HCT116 (cell line): ENCODE measurements around the gene CHST8. TPM values are rescaled to one million over a fixed set of nuclear protein-coding genes. Genes with fewer than 3 reads are reported as not detected.

Experiments used
- ATAC-seq: fragments of 200-7000 bp; cut with Tn5 transposase; 2 replicates; pipeline ENCODE4 v1.9.1; 2020; ENCODE audit warnings: mild to moderate bottlenecking, moderate library complexity
- BruUV-seq: library from RNA; stranded (reverse); fragments of 400-500 nt; replicated peaks from 2 replicates; lab custom pipeline; 2021; lab: Mats Ljungman, UMichigan
- CTCF ChIA-PET: fragments of 300-600 bp; sonication (Branson Sonifier 250); formaldehyde crosslinking; loops from one replicate; lab custom pipeline; 2021; ENCODE audit warnings: antibody characterized with exemption; lab: Charles Lee
- POLR2A ChIA-PET: fragments of 300-600, 350-600 bp; sonication (Branson Sonifier 250); formaldehyde crosslinking; loops from one replicate; lab custom pipeline; 2021; ENCODE audit warnings: antibody characterized with exemption; lab: Charles Lee
- RAD21 ChIA-PET, 2 experiments: fragments of 300-600 bp; sonication (Branson Sonifier 250); formaldehyde crosslinking; loops; one replicate each; lab custom pipeline; 2023; ENCODE audit warnings: low total read pairs in 2 of 2; ENCODE audit not compliant: uncharacterized antibody in 2 of 2, unreplicated experiment in 2 of 2, low non-redundant PET in 1 of 2; lab: Charles Lee
- DNase-seq: peaks from one replicate; pipeline ENCODE4 v3.0.0-alpha.2; 2010; ENCODE audit warnings: low read depth, low spot score
- H2AFZ ChIP-seq: fragments of 200-600 bp; shearing (Covaris generic), sonication (generic); 2 replicates; pipeline ENCODE4 v1.6.1; 2017; ENCODE audit warnings: low read depth, mixed run types, mixed read lengths, antibody characterized with exemption, low read length; ENCODE audit not compliant: poor library complexity, severe bottlenecking
- H3K27ac ChIP-seq: 2 replicates; pipeline ENCODE4 v1.5.1; 2012; ENCODE audit warnings: low read depth, low read length
- H3K27me3 ChIP-seq: fragments of 200-600 bp; sonication (generic); 2 replicates; pipeline ENCODE4 v1.6.1; 2016; ENCODE audit warnings: mixed run types, low read length, mixed read lengths; ENCODE audit not compliant: insufficient read depth
- H3K36me3 ChIP-seq, 2 experiments: fragments of 200-500 bp in 1 of 2; fragments of 200-600 bp in 1 of 2; sonication (Bioruptor generic) in 1 of 2; sonication (generic) in 1 of 2; 2 replicates each; pipeline versions ENCODE4 v1.5.1 to v1.6.1; 2014 to 2016; ENCODE audit warnings: low read length in 2 of 2, inconsistent platforms in 1 of 2, mixed read lengths in 1 of 2, mixed run types in 1 of 2; ENCODE audit not compliant: insufficient read depth in 2 of 2, control insufficient read depth in 1 of 2
- H3K4me1 ChIP-seq, 2 experiments: fragments of 200-600 bp in 1 of 2; sonication (generic) in 1 of 2; 2 replicates each; pipeline versions ENCODE4 v1.5.1 to v1.6.1; 2012 to 2017; ENCODE audit warnings: low read length in 2 of 2, inconsistent platforms in 1 of 2, mild to moderate bottlenecking in 1 of 2, mixed read lengths in 1 of 2, mixed run types in 1 of 2, moderate library complexity in 1 of 2; ENCODE audit not compliant: insufficient read depth in 2 of 2, control insufficient read depth in 1 of 2
- H3K4me2 ChIP-seq: fragments of 200-600 bp; sonication (generic); 2 replicates; pipeline ENCODE4 v1.6.1; 2017; ENCODE audit warnings: mixed run types, low read length, mixed read lengths
- H3K4me3 ChIP-seq, 2 experiments: fragments of 200-600 bp in 1 of 2; sonication (generic) in 1 of 2; replicated peaks in 1 of 2; 2 replicates each; pipeline ENCODE4 v1.5.1; 2011 to 2016; ENCODE audit warnings: low read length in 2 of 2, control low read depth in 1 of 2, low read depth in 1 of 2, mild to moderate bottlenecking in 1 of 2, mixed read lengths in 1 of 2, mixed run types in 1 of 2
- H3K79me2 ChIP-seq: fragments of 200-600 bp; sonication (generic); 2 replicates; pipeline ENCODE4 v1.6.1; 2017; ENCODE audit warnings: mild to moderate bottlenecking, mixed run types, low read length, moderate library complexity, mixed read lengths; ENCODE audit not compliant: insufficient read depth
- H3K9ac ChIP-seq: fragments of 200-600 bp; sonication (generic); 2 replicates; pipeline ENCODE4 v1.6.1; 2016; ENCODE audit warnings: low read length, mixed read lengths
- H3K9me2 ChIP-seq: fragments of 200-600 bp; sonication (generic), shearing (Covaris generic); 2 replicates; pipeline ENCODE4 v1.6.1; 2017; ENCODE audit warnings: mixed run types, mild to moderate bottlenecking, moderate library complexity; ENCODE audit not compliant: insufficient read depth
- H3K9me3 ChIP-seq, 2 experiments: fragments of 200-500 bp in 1 of 2; fragments of 200-600 bp in 1 of 2; sonication (Bioruptor generic) in 1 of 2; sonication (generic) in 1 of 2; 2 replicates each; pipeline ENCODE4 v1.6.1; 2014 to 2017; ENCODE audit warnings: low read length in 2 of 2, mixed read lengths in 2 of 2, inconsistent platforms in 1 of 2, low read depth in 1 of 2, mild to moderate bottlenecking in 1 of 2, mixed run types in 1 of 2, moderate library complexity in 1 of 2; ENCODE audit not compliant: control insufficient read depth in 1 of 2, insufficient read depth in 1 of 2
- H4K20me1 ChIP-seq: fragments of 200-600 bp; sonication (generic), shearing (Covaris generic); 2 replicates; pipeline ENCODE4 v1.6.1; 2017; ENCODE audit warnings: mixed run types, mild to moderate bottlenecking, moderate library complexity; ENCODE audit not compliant: insufficient read depth
- ATF3 ChIP-seq: IDR thresholded peaks from 2 replicates; pipeline ENCODE4 v1.6.1; 2012
- CEBPB ChIP-seq: IDR thresholded peaks from 2 replicates; pipeline ENCODE4 v1.6.1; 2012; ENCODE audit warnings: low read depth
- ELF1 ChIP-seq: IDR thresholded peaks from 2 replicates; pipeline ENCODE4 v1.6.1; 2012; ENCODE audit warnings: low read depth, borderline replicate concordance
- EZH2 ChIP-seq: fragments of 200-600 bp; sonication (generic); IDR thresholded peaks from 2 replicates; pipeline ENCODE4 v1.6.1; 2017; ENCODE audit warnings: antibody characterized with exemption, mixed run types
- EZH2phosphoT487 ChIP-seq: fragments of 200-600 bp; IDR thresholded peaks from 2 replicates; pipeline ENCODE4 v1.6.1; 2018; ENCODE audit warnings: antibody characterized with exemption, borderline replicate concordance
- JUND ChIP-seq: IDR thresholded peaks from 2 replicates; pipeline ENCODE4 v1.6.1; 2012
- MAX ChIP-seq: IDR thresholded peaks from 2 replicates; pipeline ENCODE4 v1.6.1; 2012
- POLR2AphosphoS5 ChIP-seq: IDR thresholded peaks from 2 replicates; pipeline ENCODE4 v1.6.1; 2011; ENCODE audit warnings: mild to moderate bottlenecking, low read depth, low read length, moderate library complexity
- REST ChIP-seq: IDR thresholded peaks from 2 replicates; pipeline ENCODE4 v1.6.1; 2012; ENCODE audit warnings: low read depth
- SRF ChIP-seq: IDR thresholded peaks from 2 replicates; pipeline ENCODE4 v1.6.1; 2012; ENCODE audit warnings: low read depth
- TCF7L2 ChIP-seq: IDR thresholded peaks from 2 replicates; pipeline ENCODE4 v1.7.0; 2011; ENCODE audit warnings: borderline replicate concordance, inconsistent platforms; ENCODE audit not compliant: insufficient read depth, insufficient read length; ENCODE audit errors: extremely low read depth
- YY1 ChIP-seq: IDR thresholded peaks from 2 replicates; pipeline ENCODE4 v1.6.1; 2011; ENCODE audit warnings: low read length, low read depth, moderate library complexity, mild to moderate bottlenecking; ENCODE audit not compliant: insufficient replicate concordance; ENCODE audit errors: extremely low read depth
- ZBTB33 ChIP-seq: IDR thresholded peaks from 2 replicates; pipeline ENCODE4 v1.6.1; 2011; ENCODE audit warnings: mild to moderate bottlenecking, low read length, moderate library complexity; ENCODE audit not compliant: insufficient replicate concordance; ENCODE audit errors: extremely low read depth
- ZNF274 ChIP-seq: fragments of 200-500 bp; sonication (Bioruptor generic); IDR thresholded peaks from 2 replicates; pipeline ENCODE4 v1.6.1; 2014; ENCODE audit warnings: mild to moderate bottlenecking, low read depth, low read length, inconsistent platforms
- intact Hi-C: fragments of 100-400 bp; cut with micrococcal nuclease; formaldehyde crosslinking; loops from 2 replicates; pipeline ENCODE4 v1.10.0; 2022
- total RNA-seq: library from RNA; stranded (reverse); gene quantifications from one replicate; pipeline ENCODE4 v1.2.1, GENCODE V29; 2021; ENCODE audit not compliant: unreplicated experiment

CHST8 gene
- total RNA-seq, 1 experiment from 2014 or later = not detected

- no peak for TF ChIP-seq EZH2
- no peak for TF ChIP-seq SRF
- peak; percentile 94 for TF ChIP-seq REST
- no peak for TF ChIP-seq ELF1
These were observed 146.2 kb downstream of the CHST8 start (continued) for GRCh38 chr19:33767898-33768413.

- Histone ChIP-seq H4K20me1 (no peaks in the 10 kb centered on the region), H3K27me3 (peaks cover 21% of the 10 kb centered on the region), H3K4me2 (no peak overlapping the region), H3K4me3 (no peak overlapping the region), H3K36me3 (no peaks in the 10 kb centered on the region), H3K9ac (no peak overlapping the region), H3K27ac (no peak overlapping the region), H3K9me3 (no peaks in the 10 kb centered on the region), H3K4me1 (no peaks in the 10 kb centered on the region), H2AFZ (no peak overlapping the region), H3K9me2 (no peaks in the 10 kb centered on the region), H3K79me2 (no peaks in the 10 kb centered on the region)
- POLR2A ChIA-PET = interaction anchor here (0.6 kb wide), 1 partner anchor 365 kb away, joined by 4 read pairs; no protein-coding TSS in a partner anchor
- intact Hi-C loops = no loop called here
- no TSS peak for BruUV-seq
- CTCF ChIA-PET = interaction anchor here (1.2 to 6.1 kb wide), 6 partner anchors 11 to 355 kb away, joined by 3 to 52 read pairs (median 14); no protein-coding TSS in a partner anchor
- DNase-seq (no peak), ATAC-seq (no peak)
- RAD21 ChIA-PET = interaction anchor here in 1 of 2 experiments (1.3 to 2.2 kb wide), 2 partner anchors 339 to 353 kb away, joined by 4 to 5 read pairs; no protein-coding TSS in a partner anchor
- TF ChIP-seq ZNF274 (no peak), REST (no peak), POLR2AphosphoS5 (no peak), MAX (no peak), ZBTB33 (no peak), CEBPB (no peak), ATF3 (no peak), EZH2phosphoT487 (no peak), YY1 (no peak), JUND (no peak), EZH2 (no peak), TCF7L2 (no peak)
These were observed 147.5 kb downstream of the CHST8 start for GRCh38 chr19:33769208-33769607.
